Measurements from ENCODE around the gene COL18A1. TPM values are rescaled to one million over a fixed set of nuclear protein-coding genes. Genes with fewer than 3 reads are reported as not detected.

COL18A1 gene
- polyA plus RNA-seq, 1 donor (not counting 4 experiments of a cell fraction or from before 2014, with no cell fraction given) = 13.0 TPM

DNA sequence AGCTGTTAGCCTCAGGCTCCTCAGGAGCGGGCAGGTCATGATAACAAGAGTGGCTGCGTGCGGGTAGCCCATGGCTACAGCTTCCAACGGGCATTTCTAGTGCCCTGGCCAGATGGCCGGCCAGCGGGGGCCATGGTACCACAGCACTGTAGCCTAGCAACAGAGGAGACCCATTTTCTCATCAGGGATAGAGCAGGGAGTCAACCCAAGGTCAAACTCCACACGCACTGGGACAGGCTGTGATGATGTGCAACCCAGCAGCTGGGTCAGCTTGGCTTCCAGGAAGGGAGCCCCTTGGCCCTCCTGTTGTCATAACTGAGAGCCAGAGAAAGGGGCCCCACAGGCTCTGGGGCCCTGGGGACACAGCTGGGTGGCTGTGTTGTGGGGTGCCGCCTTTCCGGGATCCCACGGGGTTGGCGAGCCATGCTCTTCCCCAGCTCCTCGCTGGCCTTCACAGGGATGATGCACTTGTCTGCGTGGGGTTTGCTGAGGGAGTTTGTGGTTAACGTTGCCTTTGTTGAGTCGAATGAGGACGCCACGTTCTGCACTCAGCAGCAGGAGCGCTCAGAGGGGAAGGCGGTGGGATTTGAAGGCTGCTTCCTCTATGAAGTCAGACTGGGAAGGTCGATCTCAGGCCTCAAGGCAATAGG is 46.3 kb downstream of the COL18A1 start:
- Histone ChIP-seq H3K79me2 (ENCODE audit: control insufficient read depth, insufficient read depth, low read length) (peaks cover 18% of the 10 kb centered on the region), H3K4me2 (ENCODE audit: control insufficient read depth, extremely low read depth, insufficient read depth, low read depth, low read length) (no peak overlapping the region)

DNA sequence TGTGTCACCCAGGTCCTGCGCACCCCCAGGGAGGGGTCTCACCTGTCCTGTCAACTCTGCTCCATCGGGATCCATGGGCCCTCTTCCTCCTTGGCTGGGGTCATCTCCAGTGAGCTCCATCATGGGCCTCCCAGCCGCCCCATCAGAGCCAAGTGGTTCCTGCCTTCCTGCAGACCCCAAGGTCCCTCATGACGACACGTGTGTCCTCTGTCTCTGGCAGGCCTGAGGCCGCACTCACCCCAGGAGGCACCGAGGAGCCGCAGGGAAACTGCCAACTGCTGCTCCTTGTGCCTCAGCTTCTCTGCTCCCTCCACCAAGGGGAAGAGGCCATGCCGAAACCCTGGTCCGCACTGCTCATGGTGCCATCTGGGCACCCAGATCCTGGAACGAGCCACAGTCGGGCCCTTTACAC is 46.8 kb downstream of the COL18A1 start:
- dilution Hi-C loops (cut with MboI; ENCODE audit: extremely low pct_ligation_motif_present, low sequenced_read_pairs) = no loop called here

More for the DNA sequence above, 46.3 kb downstream of the COL18A1 start:
- FAIRE-seq (no peak), DNase-seq (ENCODE audit: low read depth, low spot score) (no peak)
- Histone ChIP-seq H4K20me1 (ENCODE audit: control insufficient read depth, extremely low read depth, insufficient read depth, low read length) (peaks cover 13% of the 10 kb centered on the region), H3K9me3 (ENCODE audit: control insufficient read depth, low read depth, low read length) (peaks cover 2% of the 10 kb centered on the region), H3K27me3 (ENCODE audit: control insufficient read depth, extremely low read depth, insufficient read depth, low read length) (no peaks in the 10 kb centered on the region), H3K9me1 (ENCODE audit: control insufficient read depth, extremely low read depth, insufficient read depth, low read length) (no peaks in the 10 kb centered on the region), H3K4me3 (ENCODE audit: control insufficient read depth in 2 of 3, extremely low read depth in 1 of 3, insufficient read depth in 2 of 3, low read depth in 1 of 3, low read length in 3 of 3) (no peak overlapping the region), H3K4me1 (ENCODE audit: control insufficient read depth, extremely low read depth, insufficient read depth, low read length) (peaks cover 50% of the 10 kb centered on the region), H2AFZ (ENCODE audit: control insufficient read depth, low read length) (no peak overlapping the region), H3K36me3 (ENCODE audit: control insufficient read depth in 2 of 2, extremely low read depth in 1 of 2, insufficient read depth in 2 of 2, low read length in 2 of 2) (peaks cover 0 to 3% of the 10 kb centered on the region in 2 experiments), H3K27ac (ENCODE audit: control insufficient read depth, insufficient read depth, low read length) (no peak overlapping the region), H3K9ac (ENCODE audit: control insufficient read depth, extremely low read depth, insufficient read depth, low read length) (no peak overlapping the region)
- dilution Hi-C loops (cut with MboI; ENCODE audit: extremely low pct_ligation_motif_present, low sequenced_read_pairs) = no loop called here
- no peak for TF ChIP-seq EZH2 (IDR thresholded peaks at IDR 0.05; ENCODE audit: low read length)
- TF ChIP-seq, protein P1, sequence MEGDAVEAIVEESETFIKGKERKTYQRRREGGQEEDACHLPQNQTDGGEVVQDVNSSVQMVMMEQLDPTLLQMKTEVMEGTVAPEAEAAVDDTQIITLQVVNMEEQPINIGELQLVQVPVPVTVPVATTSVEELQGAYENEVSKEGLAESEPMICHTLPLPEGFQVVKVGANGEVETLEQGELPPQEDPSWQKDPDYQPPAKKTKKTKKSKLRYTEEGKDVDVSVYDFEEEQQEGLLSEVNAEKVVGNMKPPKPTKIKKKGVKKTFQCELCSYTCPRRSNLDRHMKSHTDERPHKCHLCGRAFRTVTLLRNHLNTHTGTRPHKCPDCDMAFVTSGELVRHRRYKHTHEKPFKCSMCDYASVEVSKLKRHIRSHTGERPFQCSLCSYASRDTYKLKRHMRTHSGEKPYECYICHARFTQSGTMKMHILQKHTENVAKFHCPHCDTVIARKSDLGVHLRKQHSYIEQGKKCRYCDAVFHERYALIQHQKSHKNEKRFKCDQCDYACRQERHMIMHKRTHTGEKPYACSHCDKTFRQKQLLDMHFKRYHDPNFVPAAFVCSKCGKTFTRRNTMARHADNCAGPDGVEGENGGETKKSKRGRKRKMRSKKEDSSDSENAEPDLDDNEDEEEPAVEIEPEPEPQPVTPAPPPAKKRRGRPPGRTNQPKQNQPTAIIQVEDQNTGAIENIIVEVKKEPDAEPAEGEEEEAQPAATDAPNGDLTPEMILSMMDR (optimal IDR thresholded peaks at IDR 0.05 in 1 of 3, IDR thresholded peaks at IDR 0.05 in 1 of 3, conservative IDR thresholded peaks at IDR 0.05 in 1 of 3; ENCODE audit: extremely low read depth in 1 of 3, insufficient read depth in 2 of 3, low read length in 3 of 3) = no peak

More for the DNA sequence above, 46.8 kb downstream of the COL18A1 start:
- peaks cover 13% of the 10 kb centered on the region for H4K20me1 ChIP-seq (ENCODE audit: control insufficient read depth, extremely low read depth, insufficient read depth, low read length)
- TF ChIP-seq, protein P1 (optimal IDR thresholded peaks at IDR 0.05 in 1 of 3, IDR thresholded peaks at IDR 0.05 in 1 of 3, conservative IDR thresholded peaks at IDR 0.05 in 1 of 3; ENCODE audit: extremely low read depth in 1 of 3, insufficient read depth in 2 of 3, low read length in 3 of 3) = no peak
- no peak for TF ChIP-seq EZH2 (IDR thresholded peaks at IDR 0.05; ENCODE audit: low read length)
- no peak overlapping the region for H3K4me2 ChIP-seq (ENCODE audit: control insufficient read depth, extremely low read depth, insufficient read depth, low read depth, low read length)
- H3K27me3 ChIP-seq (ENCODE audit: control insufficient read depth, extremely low read depth, insufficient read depth, low read length) = no peaks in the 10 kb centered on the region
- no peak overlapping the region for H3K9ac ChIP-seq (ENCODE audit: control insufficient read depth, extremely low read depth, insufficient read depth, low read length)
- no peak overlapping the region for H2AFZ ChIP-seq (ENCODE audit: control insufficient read depth, low read length)
- H3K79me2 ChIP-seq (ENCODE audit: control insufficient read depth, insufficient read depth, low read length) = peaks cover 18% of the 10 kb centered on the region
- peaks cover 0 to 3% of the 10 kb centered on the region in 2 experiments for H3K36me3 ChIP-seq (ENCODE audit: control insufficient read depth in 2 of 2, extremely low read depth in 1 of 2, insufficient read depth in 2 of 2, low read length in 2 of 2)
- FAIRE-seq (no peak), DNase-seq (ENCODE audit: low read depth, low spot score) (no peak)
- H3K27ac ChIP-seq (ENCODE audit: control insufficient read depth, insufficient read depth, low read length) = no peak overlapping the region
- peaks cover 50% of the 10 kb centered on the region for H3K4me1 ChIP-seq (ENCODE audit: control insufficient read depth, extremely low read depth, insufficient read depth, low read length)
- H3K9me1 ChIP-seq (ENCODE audit: control insufficient read depth, extremely low read depth, insufficient read depth, low read length) = no peaks in the 10 kb centered on the region
- no peak overlapping the region for H3K4me3 ChIP-seq (ENCODE audit: control insufficient read depth in 2 of 3, extremely low read depth in 1 of 3, insufficient read depth in 2 of 3, low read depth in 1 of 3, low read length in 3 of 3)
- peaks cover 1% of the 10 kb centered on the region for H3K9me3 ChIP-seq (ENCODE audit: control insufficient read depth, low read depth, low read length)

All from keratinocyte (primary cell).